Neuronal stem cell (in vitro differentiated cells): ENCODE measurements around the gene PIK3CD.
"Not testable (repeated sequence)": the region's sequence is repeated elsewhere in the genome, so short reads cannot be mapped to it uniquely, and the experiment has no call there.

Experiments used
- DNase-seq: peaks from one replicate; pipeline ENCODE4 v3.0.0-alpha.2; 2013; ENCODE audit warnings: low spot score
- H2AFZ ChIP-seq: one replicate; pipeline ENCODE4 v1.6.1; 2013; ENCODE audit warnings: mild to moderate bottlenecking, low read length, inconsistent platforms
- H2AK5ac ChIP-seq: 2 replicates; pipeline ENCODE4 v1.6.1; 2013; ENCODE audit warnings: low read depth, mild to moderate bottlenecking, inconsistent platforms, low read length, moderate library complexity, mixed read lengths
- H2BK120ac ChIP-seq: 2 replicates; pipeline ENCODE4 v1.6.1; 2013; ENCODE audit warnings: low read depth, mild to moderate bottlenecking, inconsistent platforms, low read length, moderate library complexity, mixed read lengths
- H2BK12ac ChIP-seq: one replicate; pipeline ENCODE4 v1.6.1; 2013; ENCODE audit warnings: low read length, inconsistent platforms
- H2BK15ac ChIP-seq: 2 replicates; pipeline ENCODE4 v1.6.1; 2013; ENCODE audit warnings: mild to moderate bottlenecking, low read length, inconsistent platforms, mixed read lengths
- H2BK5ac ChIP-seq: one replicate; pipeline ENCODE4 v1.6.1; 2013; ENCODE audit warnings: inconsistent platforms, mild to moderate bottlenecking, low read length, moderate library complexity
- H3K14ac ChIP-seq: one replicate; pipeline ENCODE4 v1.6.1; 2013; ENCODE audit warnings: low read length, inconsistent platforms
- H3K18ac ChIP-seq: 2 replicates; pipeline ENCODE4 v1.6.1; 2013; ENCODE audit warnings: low read length, inconsistent platforms
- H3K23ac ChIP-seq: 2 replicates; pipeline ENCODE4 v1.6.1; 2013; ENCODE audit warnings: low read depth, mild to moderate bottlenecking, mixed read lengths, low read length, inconsistent platforms; ENCODE audit not compliant: poor library complexity
- H3K27ac ChIP-seq: replicated peaks from 3 replicates; pipeline ENCODE4 v1.5.1; 2013; ENCODE audit warnings: low read length, inconsistent platforms
- H3K27me3 ChIP-seq, 3 experiments: 2 replicates each; pipeline ENCODE4 v1.6.1; 2013; ENCODE audit warnings: low read length in 3 of 3, mild to moderate bottlenecking in 2 of 3, inconsistent platforms in 1 of 3, low read depth in 1 of 3, mixed read lengths in 1 of 3, moderate library complexity in 1 of 3; ENCODE audit not compliant: control insufficient read depth in 3 of 3, insufficient read depth in 3 of 3
- H3K36me3 ChIP-seq, 2 donors: replicated peaks in 1 of 2; 2 replicates each; pipeline ENCODE4 v1.6.1; 2013; ENCODE audit warnings: low read length in 2 of 2; ENCODE audit not compliant: control insufficient read depth in 2 of 2, insufficient read depth in 2 of 2
- H3K4ac ChIP-seq: 2 replicates; pipeline ENCODE4 v1.6.1; 2013; ENCODE audit warnings: inconsistent platforms, mild to moderate bottlenecking, low read length, moderate library complexity
- H3K4me1 ChIP-seq, 2 donors: 1 replicate in 1 of 2; 2 replicates in 1 of 2; pipeline ENCODE4 v1.6.1; 2013; ENCODE audit warnings: low read length in 2 of 2, low read depth in 1 of 2; ENCODE audit not compliant: control insufficient read depth in 2 of 2, insufficient read depth in 1 of 2
- H3K4me2 ChIP-seq: one replicate; pipeline ENCODE4 v1.6.1; 2013; ENCODE audit warnings: mild to moderate bottlenecking, low read length, inconsistent platforms; ENCODE audit not compliant: insufficient read depth, poor library complexity, severe bottlenecking
- H3K4me3 ChIP-seq, 2 donors: 2 replicates each; pipeline ENCODE4 v1.5.1; 2013; ENCODE audit warnings: low read length in 2 of 2, mild to moderate bottlenecking in 2 of 2, inconsistent platforms in 1 of 2, moderate library complexity in 1 of 2
- H3K79me1 ChIP-seq: one replicate; pipeline ENCODE4 v1.6.1; 2013; ENCODE audit warnings: low read depth, mild to moderate bottlenecking, inconsistent platforms, low read length, moderate library complexity
- H3K9ac ChIP-seq: one replicate; pipeline ENCODE4 v1.6.1; 2013; ENCODE audit warnings: mild to moderate bottlenecking, low read depth, low read length, inconsistent platforms; ENCODE audit not compliant: poor library complexity
- H3K9me3 ChIP-seq, 2 donors: replicated peaks in 1 of 2; 2 replicates each; pipeline versions ENCODE3 to v1.6.1; 2013; ENCODE audit warnings: low read length in 2 of 2, mild to moderate bottlenecking in 2 of 2, inconsistent platforms in 1 of 2, low read depth in 1 of 2, mixed read lengths in 1 of 2, moderate library complexity in 1 of 2; ENCODE audit not compliant: control insufficient read depth in 2 of 2, insufficient read depth in 1 of 2
- H4K8ac ChIP-seq: one replicate; pipeline ENCODE4 v1.6.1; 2013; ENCODE audit warnings: low read depth, mild to moderate bottlenecking, inconsistent platforms, low read length, moderate library complexity
- H4K91ac ChIP-seq: one replicate; pipeline ENCODE4 v1.6.1; 2013; ENCODE audit warnings: low read length, low read depth, mild to moderate bottlenecking, inconsistent platforms; ENCODE audit not compliant: poor library complexity
- whole genome bisulfite sequencing, 2 donors: extraction: QIAGEN DNeasy Blood & Tissue Kit; methylation state at CpG; one replicate each; pipeline ENCODE4 v1.1.7; 2013; ENCODE audit warnings: missing lambda C conversion rate in 2 of 2, mixed read lengths in 1 of 2; ENCODE audit not compliant: insufficient read length in 2 of 2, insufficient replicate concordance in 1 of 2; ENCODE audit errors: extremely low coverage in 2 of 2; 5-methylcytosine and 5-hydroxymethylcytosine counted together

The PIK3CD gene

GRCh38 chr1:9625030-9625429, 26.5 kb upstream of the PIK3CD start:
- not testable (repeated sequence) for H3K4me2 ChIP-seq, H3K4ac ChIP-seq, H3K4me3 ChIP-seq, H3K14ac ChIP-seq, H2BK12ac ChIP-seq, H3K9me3 ChIP-seq, H3K79me1 ChIP-seq, H3K27ac ChIP-seq, H2BK5ac ChIP-seq, H3K36me3 ChIP-seq, H2BK120ac ChIP-seq, H2AK5ac ChIP-seq, H2AFZ ChIP-seq, H3K18ac ChIP-seq, H4K8ac ChIP-seq, H4K91ac ChIP-seq, H3K4me1 ChIP-seq, H2BK15ac ChIP-seq, H3K9ac ChIP-seq, H3K23ac ChIP-seq, DNase-seq
- no CpG with 5 or more reads among the region's 3 CpGs for WGBS, 2 donors
- peaks cover 0 to 19% (median 5%) of the 10 kb centered on the region in 3 experiments for H3K27me3 ChIP-seq

GRCh38 chr1:9626201-9626608, 25.3 kb upstream of the PIK3CD start:
- H3K27ac ChIP-seq: no peak overlapping the region
- no peak overlapping the region for H2BK5ac ChIP-seq
- no CpG with 5 or more reads among the region's 9 CpGs for WGBS, 2 donors
- H3K4me1 ChIP-seq: peaks cover 6 to 7% of the 10 kb centered on the region in 2 donors
- no peaks in the 10 kb centered on the region for H3K36me3 ChIP-seq
- DNase-seq: no peak
- H3K27me3 ChIP-seq: peaks cover 0 to 29% (median 5%) of the 10 kb centered on the region in 3 experiments
- H3K4ac ChIP-seq: no peak overlapping the region
- no peak overlapping the region for H4K91ac ChIP-seq
- H3K4me2 ChIP-seq: no peak overlapping the region
- H2AFZ ChIP-seq: no peak overlapping the region
- H3K9ac ChIP-seq: no peak overlapping the region
- peak overlapping the region; percentile 73 for H2BK15ac ChIP-seq
- no peak overlapping the region for H3K23ac ChIP-seq
- H2BK120ac ChIP-seq: no peak overlapping the region
- peaks cover 2% of the 10 kb centered on the region for H3K79me1 ChIP-seq
- H3K18ac ChIP-seq: no peak overlapping the region
- H3K9me3 ChIP-seq: no peaks in the 10 kb centered on the region
- H2BK12ac ChIP-seq: no peak overlapping the region
- H3K4me3 ChIP-seq: no peak overlapping the region
- peak overlapping the region; percentile 4 for H2AK5ac ChIP-seq
- no peak overlapping the region for H3K14ac ChIP-seq
- no peak overlapping the region for H4K8ac ChIP-seq

- Histone ChIP-seq H3K23ac (no peak overlapping the region), H3K4me1 (peaks cover 6 to 7% of the 10 kb centered on the region in 2 donors), H3K14ac (no peak overlapping the region), H2BK5ac (peak overlapping the region; percentile 53), H3K9me3 (no peaks in the 10 kb centered on the region), H3K9ac (no peak overlapping the region), H3K4me3 (no peak overlapping the region), H4K8ac (no peak overlapping the region), H2BK120ac (no peak overlapping the region), H3K4ac (no peak overlapping the region), H3K4me2 (no peak overlapping the region), H2AFZ (no peak overlapping the region), H2BK12ac (no peak overlapping the region), H4K91ac (no peak overlapping the region), H3K27me3 (peaks cover 0 to 33% (median 5%) of the 10 kb centered on the region in 3 experiments), H2AK5ac (peak overlapping the region; percentile 53), H2BK15ac (peak overlapping the region; percentile 78), H3K27ac (no peak overlapping the region), H3K36me3 (no peaks in the 10 kb centered on the region), H3K18ac (peak overlapping the region; percentile 11), H3K79me1 (peaks cover 2% of the 10 kb centered on the region)
- DNase-seq: no peak
- no CpG with 5 or more reads among the region's 23 CpGs for WGBS, 2 donors
These were observed 22.7 kb upstream of the PIK3CD start for GRCh38 chr1:9628541-9629444.

- Histone ChIP-seq H3K4me1 (peaks cover 6 to 7% of the 10 kb centered on the region in 2 donors), H2BK15ac (peak overlapping the region; percentile 75), H4K8ac (no peak overlapping the region), H3K23ac (no peak overlapping the region), H2BK120ac (no peak overlapping the region), H3K27me3 (peaks cover 0 to 33% (median 5%) of the 10 kb centered on the region in 3 experiments), H3K4me3 (no peak overlapping the region), H3K9ac (no peak overlapping the region), H2BK5ac (no peak overlapping the region), H2AK5ac (peak overlapping the region; percentile 84), H3K14ac (no peak overlapping the region), H3K18ac (peak overlapping the region; percentile 64), H3K79me1 (peaks cover 2% of the 10 kb centered on the region), H3K27ac (no peak overlapping the region), H3K36me3 (no peaks in the 10 kb centered on the region), H3K4ac (no peak overlapping the region), H3K9me3 (peaks cover 0 to 2% of the 10 kb centered on the region in 2 donors), H2AFZ (no peak overlapping the region), H3K4me2 (no peak overlapping the region), H2BK12ac (peak overlapping the region; percentile 22), H4K91ac (no peak overlapping the region)
- DNase-seq: no peak
- no CpG with 5 or more reads among the region's 29 CpGs for WGBS, 2 donors
These were observed 21.9 kb upstream of the PIK3CD start for GRCh38 chr1:9629445-9630201.
